H9 (cell line): ENCODE results near the gene OVOL2. TPM values are rescaled to one million over a fixed set of nuclear protein-coding genes. Genes with fewer than 3 reads are reported as not detected.

Experiments
- DNase-seq: peaks from one replicate; pipeline ENCODE4 v3.0.0-alpha.2; 2017
- H2AFZ ChIP-seq: one replicate; pipeline ENCODE4 v1.6.1; 2013; ENCODE audit warnings: mild to moderate bottlenecking, low read length, control low read depth, moderate library complexity
- H2AK5ac ChIP-seq: 2 replicates; pipeline ENCODE4 v1.6.1; 2013; ENCODE audit warnings: low read length, control low read depth, mixed read lengths; ENCODE audit not compliant: insufficient read length
- H2BK120ac ChIP-seq: one replicate; pipeline ENCODE4 v1.6.1; 2013; ENCODE audit warnings: low read depth, mild to moderate bottlenecking, low read length, control low read depth, inconsistent platforms; ENCODE audit not compliant: poor library complexity, severe bottlenecking
- H2BK12ac ChIP-seq: 2 replicates; pipeline ENCODE4 v1.6.1; 2013; ENCODE audit warnings: low read length, control low read depth, mixed read lengths, low read depth; ENCODE audit not compliant: insufficient read length
- H2BK15ac ChIP-seq: 2 replicates; pipeline ENCODE4 v1.6.1; 2013; ENCODE audit warnings: low read depth, low read length, control low read depth
- H2BK20ac ChIP-seq: one replicate; pipeline ENCODE4 v1.6.1; 2013; ENCODE audit warnings: low read depth, mild to moderate bottlenecking, low read length, control low read depth, inconsistent platforms; ENCODE audit not compliant: poor library complexity, severe bottlenecking
- H2BK5ac ChIP-seq: 2 replicates; pipeline ENCODE4 v1.6.1; 2013; ENCODE audit warnings: low read length, control low read depth, mixed read lengths; ENCODE audit not compliant: insufficient read length
- H3K14ac ChIP-seq: 2 replicates; pipeline ENCODE4 v1.6.1; 2013; ENCODE audit warnings: low read length, control low read depth; ENCODE audit not compliant: insufficient read depth
- H3K18ac ChIP-seq: 2 replicates; pipeline ENCODE4 v1.6.1; 2013; ENCODE audit warnings: low read depth, mild to moderate bottlenecking, mixed read lengths, low read length, control low read depth; ENCODE audit not compliant: insufficient read length
- H3K23ac ChIP-seq: 2 replicates; pipeline ENCODE4 v1.6.1; 2013; ENCODE audit warnings: low read length, control low read depth, mixed read lengths, low read depth; ENCODE audit not compliant: insufficient read length
- H3K23me2 ChIP-seq: 2 replicates; pipeline ENCODE4 v1.6.1; 2013; ENCODE audit warnings: low read depth, mild to moderate bottlenecking, mixed read lengths, low read length, control low read depth; ENCODE audit not compliant: insufficient read length, poor library complexity, severe bottlenecking
- H3K27ac ChIP-seq: 2 replicates; pipeline ENCODE4 v1.5.1; 2013; ENCODE audit warnings: low read length, control low read depth, mixed read lengths, low read depth; ENCODE audit not compliant: insufficient read length
- H3K27me3 ChIP-seq: 2 replicates; pipeline ENCODE4 v1.6.1; 2013; ENCODE audit warnings: low read length, control low read depth, inconsistent platforms; ENCODE audit not compliant: insufficient read depth
- H3K4ac ChIP-seq: 2 replicates; pipeline ENCODE4 v1.6.1; 2013; ENCODE audit warnings: low read depth, mild to moderate bottlenecking, control low read depth, inconsistent platforms, low read length, moderate library complexity
- H3K4me1 ChIP-seq: 2 replicates; pipeline ENCODE4 v1.6.1; 2013; ENCODE audit warnings: low read length, control low read depth, inconsistent platforms; ENCODE audit not compliant: insufficient read depth
- H3K4me2 ChIP-seq: 2 replicates; pipeline ENCODE4 v1.6.1; 2013; ENCODE audit warnings: low read length, control low read depth, mixed read lengths; ENCODE audit not compliant: insufficient read length, insufficient read depth
- H3K56ac ChIP-seq: 2 replicates; pipeline ENCODE4 v1.6.1; 2013; ENCODE audit warnings: low read depth, mild to moderate bottlenecking, mixed read lengths, low read length, control low read depth; ENCODE audit not compliant: insufficient read length
- H3K79me1 ChIP-seq: 2 replicates; pipeline ENCODE4 v1.6.1; 2013; ENCODE audit warnings: low read depth, mild to moderate bottlenecking, moderate library complexity, low read length, control low read depth, inconsistent platforms; ENCODE audit not compliant: insufficient read depth, poor library complexity, severe bottlenecking
- H3K79me2 ChIP-seq: 2 replicates; pipeline ENCODE4 v1.6.1; 2013; ENCODE audit warnings: low read length, control low read depth, inconsistent platforms; ENCODE audit not compliant: insufficient read depth
- H3K9ac ChIP-seq: 2 replicates; pipeline ENCODE4 v1.6.1; 2013; ENCODE audit warnings: low read length, control low read depth, mixed read lengths; ENCODE audit not compliant: insufficient read length; ENCODE audit errors: extremely low read depth
- H3K9me3 ChIP-seq: one replicate; pipeline ENCODE4 v1.6.1; 2013; ENCODE audit warnings: low read depth, low read length, inconsistent platforms; ENCODE audit not compliant: control insufficient read depth
- H3T11ph ChIP-seq: one replicate; pipeline ENCODE4 v1.6.1; 2013; ENCODE audit warnings: mild to moderate bottlenecking, low read length, control low read depth, inconsistent platforms
- H4K20me1 ChIP-seq: one replicate; pipeline ENCODE4 v1.6.1; 2013; ENCODE audit not compliant: control insufficient read depth, insufficient read length, insufficient read depth
- H4K5ac ChIP-seq: 2 replicates; pipeline ENCODE4 v1.6.1; 2013; ENCODE audit warnings: low read depth, mild to moderate bottlenecking, mixed read lengths, low read length, control low read depth; ENCODE audit not compliant: insufficient read length
- H4K8ac ChIP-seq: replicated peaks from 2 replicates; pipeline ENCODE4 v1.6.1; 2013; ENCODE audit warnings: low read length, control low read depth, mixed read lengths, low read depth; ENCODE audit not compliant: insufficient read length
- H4K91ac ChIP-seq: 2 replicates; pipeline ENCODE4 v1.6.1; 2013; ENCODE audit warnings: low read depth, mild to moderate bottlenecking, moderate library complexity, mixed read lengths, low read length, control low read depth; ENCODE audit not compliant: insufficient read length
- H3K27ac Mint-ChIP-seq, 3 experiments: 2 replicates in 2 of 3; 3 replicates in 1 of 3; pipeline ENCODE4 v1.8.0; 2020 to 2021; ENCODE audit warnings: mixed read lengths in 3 of 3, mild to moderate bottlenecking in 1 of 3, moderate library complexity in 1 of 3
- H3K27me3 Mint-ChIP-seq: 2 replicates; pipeline ENCODE4 v1.8.0; 2021; ENCODE audit warnings: low read depth, mild to moderate bottlenecking, moderate library complexity, mixed read lengths
- H3K36me3 Mint-ChIP-seq, 3 experiments: 2 replicates in 2 of 3; 3 replicates in 1 of 3; pipeline ENCODE4 v1.8.0; 2020 to 2021; ENCODE audit warnings: low read depth in 3 of 3, mixed read lengths in 3 of 3; ENCODE audit not compliant: insufficient read depth in 1 of 3
- H3K4me1 Mint-ChIP-seq, 2 experiments: 2 replicates each; pipeline ENCODE4 v1.8.0; 2020; ENCODE audit warnings: mixed read lengths in 2 of 2
- H3K4me3 Mint-ChIP-seq, 2 experiments: 2 replicates in 1 of 2; 3 replicates in 1 of 2; pipeline ENCODE4 v1.8.0; 2020 to 2021; ENCODE audit warnings: mild to moderate bottlenecking in 2 of 2, mixed read lengths in 2 of 2, moderate library complexity in 1 of 2
- H3K9me3 Mint-ChIP-seq, 2 experiments: 2 replicates in 1 of 2; 3 replicates in 1 of 2; pipeline ENCODE4 v1.8.0; 2020; ENCODE audit warnings: mild to moderate bottlenecking in 2 of 2, mixed read lengths in 2 of 2, moderate library complexity in 1 of 2
- WGBS: extraction: QIAGEN DNeasy Blood & Tissue Kit; methylation state at CpG from one replicate; pipeline ENCODE4 v1.1.7; 2013; ENCODE audit warnings: missing lambda C conversion rate, low lambda C conversion rate, mixed read lengths; ENCODE audit not compliant: insufficient read length; ENCODE audit errors: extremely low coverage; 5-methylcytosine and 5-hydroxymethylcytosine counted together
- total RNA-seq: library from RNA; stranded (reverse); gene quantifications from 2 replicates; pipeline ENCODE4 v1.2.1, GENCODE V29; 2021
- TF ChIP-seq, protein P1 (sequence below): fragments of 200-600 bp; sonication (generic); conservative IDR thresholded peaks from 3 replicates; pipeline ENCODE4 v1.8.0; 2021; ENCODE audit warnings: antibody characterized with exemption, mild to moderate bottlenecking

OVOL2 gene
- total RNA-seq, 1 experiment from 2014 or later = 5.8 TPM

DNA sequence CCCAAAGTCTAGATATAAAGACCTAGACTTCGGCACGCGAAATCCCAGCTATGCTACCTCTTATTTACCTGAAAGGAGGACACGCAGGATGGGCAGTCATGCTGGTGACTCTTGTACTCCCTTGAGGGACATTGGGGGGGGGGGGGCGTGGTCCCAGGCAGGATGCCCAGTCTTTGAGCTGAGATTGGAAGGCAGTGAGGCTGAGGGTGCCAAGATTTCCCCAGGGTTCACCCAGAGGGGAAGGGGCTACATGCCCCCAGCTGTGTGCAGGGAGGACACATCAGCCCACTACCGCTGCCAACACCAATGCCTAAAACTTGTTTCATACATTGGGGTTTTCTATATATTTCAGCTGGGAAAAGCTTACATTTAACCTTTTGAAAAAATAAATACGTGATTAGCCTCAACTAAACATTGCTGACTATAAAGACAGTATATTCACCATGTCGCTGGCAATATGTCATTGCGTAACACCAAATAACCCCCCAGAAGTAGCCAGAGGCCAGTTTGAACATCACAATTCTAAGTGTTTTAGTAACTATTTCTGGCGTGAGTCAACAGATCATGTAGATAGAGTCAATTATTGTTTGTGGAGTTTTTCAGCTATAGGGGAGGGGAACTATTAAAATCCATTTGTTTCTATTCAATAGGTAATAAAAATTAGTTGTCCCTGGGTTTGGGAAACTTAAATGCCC, 67.3 kb downstream of the OVOL2 start:
- no peak overlapping the region for H3K4me3 Mint-ChIP-seq
- Histone ChIP-seq H3K79me1 (peaks cover 3% of the 10 kb centered on the region), H2BK120ac (no peak overlapping the region), H3K18ac (no peak overlapping the region), H3K56ac (no peak overlapping the region), H3K9me3 (no peaks in the 10 kb centered on the region), H3K23me2 (no peaks in the 10 kb centered on the region), H3K4me2 (no peak overlapping the region), H2BK15ac (no peak overlapping the region), H2AFZ (no peak overlapping the region), H2BK12ac (no peak overlapping the region), H3K4ac (no peak overlapping the region), H4K8ac (no peak overlapping the region), H4K20me1 (no peaks in the 10 kb centered on the region), H3T11ph (no peak overlapping the region), H4K5ac (no peak overlapping the region), H3K4me1 (no peaks in the 10 kb centered on the region), H2BK20ac (no peak overlapping the region), H3K14ac (no peak overlapping the region; the same call in 1 of the 2 replicates), H3K79me2 (no peaks in the 10 kb centered on the region; the same call in 1 of the 2 replicates), H3K27ac (no peak overlapping the region), H3K27me3 (no peaks in the 10 kb centered on the region), H3K23ac (no peak overlapping the region), H2BK5ac (no peak overlapping the region), H2AK5ac (no peak overlapping the region), H4K91ac (no peak overlapping the region), H3K9ac (no peak overlapping the region)
- no CpG with 5 or more reads among the region's 10 CpGs for WGBS
- peaks cover 20 to 39% (median 31%) of the 10 kb centered on the region in 3 experiments; a peak in 6 of 7 replicates for H3K36me3 Mint-ChIP-seq
- no peak for DNase-seq
- no peaks in the 10 kb centered on the region for H3K4me1 Mint-ChIP-seq
- H3K27ac Mint-ChIP-seq = no peak overlapping the region; a peak in 1 of 7 replicates
- TF ChIP-seq, protein P1, sequence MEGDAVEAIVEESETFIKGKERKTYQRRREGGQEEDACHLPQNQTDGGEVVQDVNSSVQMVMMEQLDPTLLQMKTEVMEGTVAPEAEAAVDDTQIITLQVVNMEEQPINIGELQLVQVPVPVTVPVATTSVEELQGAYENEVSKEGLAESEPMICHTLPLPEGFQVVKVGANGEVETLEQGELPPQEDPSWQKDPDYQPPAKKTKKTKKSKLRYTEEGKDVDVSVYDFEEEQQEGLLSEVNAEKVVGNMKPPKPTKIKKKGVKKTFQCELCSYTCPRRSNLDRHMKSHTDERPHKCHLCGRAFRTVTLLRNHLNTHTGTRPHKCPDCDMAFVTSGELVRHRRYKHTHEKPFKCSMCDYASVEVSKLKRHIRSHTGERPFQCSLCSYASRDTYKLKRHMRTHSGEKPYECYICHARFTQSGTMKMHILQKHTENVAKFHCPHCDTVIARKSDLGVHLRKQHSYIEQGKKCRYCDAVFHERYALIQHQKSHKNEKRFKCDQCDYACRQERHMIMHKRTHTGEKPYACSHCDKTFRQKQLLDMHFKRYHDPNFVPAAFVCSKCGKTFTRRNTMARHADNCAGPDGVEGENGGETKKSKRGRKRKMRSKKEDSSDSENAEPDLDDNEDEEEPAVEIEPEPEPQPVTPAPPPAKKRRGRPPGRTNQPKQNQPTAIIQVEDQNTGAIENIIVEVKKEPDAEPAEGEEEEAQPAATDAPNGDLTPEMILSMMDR = no peak
- H3K27me3 Mint-ChIP-seq = no peaks in the 10 kb centered on the region
- H3K9me3 Mint-ChIP-seq = no peaks in the 10 kb centered on the region
